ENCODE measurements around the gene FAAP20.

- TF ChIP-seq JUN (IDR thresholded peaks at IDR 0.05): no peak
- TF ChIP-seq BHLHE40 (IDR thresholded peaks at IDR 0.05; ENCODE audit: low read depth, low read length): no peak
- no peak for TF ChIP-seq MYC (IDR thresholded peaks at IDR 0.05; ENCODE audit: borderline replicate concordance, low read length)
- no peak for TF ChIP-seq POLR2A (IDR thresholded peaks at IDR 0.05; ENCODE audit: low read length)
- no peak for TF ChIP-seq CTCF (IDR thresholded peaks at IDR 0.05)
- no peak for TF ChIP-seq HES2 (IDR thresholded peaks at IDR 0.05)
- TF ChIP-seq, protein P1, sequence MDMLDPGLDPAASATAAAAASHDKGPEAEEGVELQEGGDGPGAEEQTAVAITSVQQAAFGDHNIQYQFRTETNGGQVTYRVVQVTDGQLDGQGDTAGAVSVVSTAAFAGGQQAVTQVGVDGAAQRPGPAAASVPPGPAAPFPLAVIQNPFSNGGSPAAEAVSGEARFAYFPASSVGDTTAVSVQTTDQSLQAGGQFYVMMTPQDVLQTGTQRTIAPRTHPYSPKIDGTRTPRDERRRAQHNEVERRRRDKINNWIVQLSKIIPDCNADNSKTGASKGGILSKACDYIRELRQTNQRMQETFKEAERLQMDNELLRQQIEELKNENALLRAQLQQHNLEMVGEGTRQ (IDR thresholded peaks at IDR 0.05): no peak
- TF ChIP-seq MAFK (IDR thresholded peaks at IDR 0.05; ENCODE audit: partially characterized antibody): no peak
- TF ChIP-seq CEBPB (IDR thresholded peaks at IDR 0.05): no peak
These were observed 17.6 kb upstream of the FAAP20 start for GRCh38 chr1:2212274-2212531.
